Sigmoid colon (tissue), 7 donors: ENCODE data around the gene SDHAF3. TPM values are rescaled to one million over a fixed set of nuclear protein-coding genes. Genes with fewer than 3 reads are reported as not detected.
"Not testable (repeated sequence)": the region's sequence is repeated elsewhere in the genome, so short reads cannot be mapped to it uniquely, and the experiment has no call there.

Experiments
- DNase-seq: peaks from one replicate; pipeline ENCODE4 v3.0.0-alpha.2; 2019
- H3K27ac ChIP-seq, 4 donors: fragments of 200-600 bp; sonication (generic); one replicate each; pipeline ENCODE4 v1.5.1; 2016 to 2019; ENCODE audit warnings: mild to moderate bottlenecking in 1 of 4
- H3K27me3 ChIP-seq, 3 donors: fragments of 200-600 bp; sonication (generic); one replicate each; pipeline ENCODE4 v1.5.1; 2019; ENCODE audit warnings: mild to moderate bottlenecking in 1 of 3
- H3K36me3 ChIP-seq, 4 donors: fragments of 200-600 bp; sonication (generic); one replicate each; pipeline ENCODE4 v1.5.1; 2016 to 2019
- H3K4me1 ChIP-seq, 4 donors: fragments of 200-600 bp; sonication (generic); one replicate each; pipeline ENCODE4 v1.5.1; 2017 to 2019
- H3K4me3 ChIP-seq, 4 donors: fragments of 200-600 bp; sonication (generic); one replicate each; pipeline ENCODE4 v1.5.1; 2017 to 2019; ENCODE audit warnings: mild to moderate bottlenecking in 2 of 4, moderate library complexity in 1 of 4
- H3K9me3 ChIP-seq, 4 donors: fragments of 200-600 bp in 3 of 4; sonication (generic) in 3 of 4; one replicate each; pipeline versions ENCODE4 v1.5.1 to v1.6.1; 2013 to 2019
- CTCF ChIP-seq, 4 experiments: fragments of 450-650 bp in 3 of 4; fragments of 200-600 bp in 1 of 4; IDR thresholded peaks; one replicate each; pipeline ENCODE4 v1.5.1; 2016 to 2019; ENCODE audit warnings: antibody characterized with exemption in 4 of 4, mild to moderate bottlenecking in 3 of 4, moderate library complexity in 2 of 4
- EP300 ChIP-seq, 4 donors: sonication (generic); formaldehyde crosslinking; IDR thresholded peaks; one replicate each; pipeline ENCODE4 v1.6.1; 2017; ENCODE audit warnings: antibody characterized with exemption in 4 of 4
- POLR2A ChIP-seq, 2 donors: fragments of 450-650 bp; IDR thresholded peaks; one replicate each; pipeline ENCODE4 v1.6.1; 2016; ENCODE audit warnings: antibody characterized with exemption in 2 of 2, mild to moderate bottlenecking in 2 of 2, moderate library complexity in 2 of 2
- POLR2AphosphoS5 ChIP-seq, 4 donors: sonication (generic); formaldehyde crosslinking; IDR thresholded peaks; one replicate each; pipeline ENCODE4 v1.6.1; 2017; ENCODE audit warnings: antibody characterized with exemption in 4 of 4
- WGBS, 2 donors: extraction: QIAGEN DNeasy Blood & Tissue Kit; methylation state at CpG; one replicate each; pipeline ENCODE4 v1.1.7; 2013; 5-methylcytosine and 5-hydroxymethylcytosine counted together
- intact Hi-C: fragments of 100-400 bp; cut with DNase I; formaldehyde crosslinking; loops from one replicate; pipeline ENCODE4 v1.15.1; 2023
- polyA plus RNA-seq, 3 donors: library from polyadenylated mRNA; stranded (reverse); fragments of 200-250 nt; gene quantifications; one replicate each; pipeline ENCODE4 v1.2.3, GENCODE V29; 2013
- total RNA-seq, 4 donors: library from RNA; depleted of rRNA; stranded (reverse); fragments of >200 nt; gene quantifications; one replicate each; pipeline ENCODE4 v1.1.0, GENCODE V29; 2016
- donor health status: healthy with polysubstance abuse.
- donor health status: Bipolar disorder and iron deficiency.
- donor health status: healthy.

Gene SDHAF3
- total and polyA plus RNA-seq, 7 donors = 3.3 to 28.4 (median 13.2) TPM

GRCh38 chr7:97187067-97187466, 69.6 kb downstream of the SDHAF3 start:
- Histone ChIP-seq H3K36me3 (peaks cover 0 to 11% (median 0%) of the 10 kb centered on the region in 4 donors), H3K27me3 (no peaks in the 10 kb centered on the region), H3K27ac (no peak overlapping the region), H3K4me1 (no peaks in the 10 kb centered on the region), H3K9me3 (no peaks in the 10 kb centered on the region), H3K4me3 (no peak overlapping the region)
- 89 to 90% methylated on average over 1 of the region's 1 CpG for WGBS, 2 donors
- TF ChIP-seq POLR2A (IDR thresholded peaks at IDR 0.05) = no peak
- TF ChIP-seq EP300 (IDR thresholded peaks at IDR 0.05) = no peak
- no peak for TF ChIP-seq POLR2AphosphoS5 (IDR thresholded peaks at IDR 0.05)
- TF ChIP-seq CTCF (IDR thresholded peaks at IDR 0.05) = no peak
- intact Hi-C loops = no loop called here
- no peak for DNase-seq

GRCh38 chr7:97196174-97196573, 78.7 kb downstream of the SDHAF3 start:
- H3K4me3 ChIP-seq, H3K27ac ChIP-seq, H3K36me3 ChIP-seq, H3K27me3 ChIP-seq, H3K9me3 ChIP-seq, H3K4me1 ChIP-seq, intact Hi-C loops, DNase-seq: not testable (repeated sequence)
- 46 to 92% methylated on average over 2 of the region's 2 CpGs for WGBS, 2 donors

- intact Hi-C loops = no loop called here
- Histone ChIP-seq H3K4me3 (no peak overlapping the region), H3K9me3 (no peaks in the 10 kb centered on the region), H3K27me3 (no peaks in the 10 kb centered on the region), H3K36me3 (no peaks in the 10 kb centered on the region), H3K27ac (no peak overlapping the region), H3K4me1 (no peaks in the 10 kb centered on the region)
- no peak for DNase-seq
- 82 to 86% methylated on average over 3 of the region's 3 CpGs for WGBS, 2 donors
- no peak for TF ChIP-seq POLR2AphosphoS5 (IDR thresholded peaks at IDR 0.05)
- TF ChIP-seq EP300 (IDR thresholded peaks at IDR 0.05) = no peak
- no peak for TF ChIP-seq CTCF (IDR thresholded peaks at IDR 0.05)
- no peak for TF ChIP-seq POLR2A (IDR thresholded peaks at IDR 0.05)
Observed at GRCh38 chr7:97198596-97198995, 81.1 kb downstream of the SDHAF3 start.

- Histone ChIP-seq H3K9me3 (no peaks in the 10 kb centered on the region), H3K27me3 (no peaks in the 10 kb centered on the region), H3K36me3 (no peaks in the 10 kb centered on the region), H3K27ac (no peak overlapping the region), H3K4me1 (no peaks in the 10 kb centered on the region), H3K4me3 (no peak overlapping the region)
- no peak for DNase-seq
- TF ChIP-seq POLR2AphosphoS5 (IDR thresholded peaks at IDR 0.05) (no peak), EP300 (IDR thresholded peaks at IDR 0.05) (no peak), CTCF (IDR thresholded peaks at IDR 0.05) (no peak)
- intact Hi-C loops = no loop called here
- 95 to 97% methylated on average over 2 of the region's 2 CpGs for WGBS, 2 donors
Observed at GRCh38 chr7:97200018-97200417, 82.5 kb downstream of the SDHAF3 start.

GRCh38 chr7:97203957-97204356, 86.5 kb downstream of the SDHAF3 start:
- no peak for DNase-seq
- Histone ChIP-seq H3K4me1 (no peaks in the 10 kb centered on the region), H3K27me3 (no peaks in the 10 kb centered on the region), H3K27ac (no peak overlapping the region), H3K36me3 (no peaks in the 10 kb centered on the region), H3K4me3 (no peak overlapping the region), H3K9me3 (no peaks in the 10 kb centered on the region)
- 47 to 57% methylated on average over 2 of the region's 2 CpGs for WGBS, 2 donors
- intact Hi-C loops = no loop called here
- no peak for TF ChIP-seq POLR2A (IDR thresholded peaks at IDR 0.05)
- TF ChIP-seq EP300 (IDR thresholded peaks at IDR 0.05) = no peak
- no peak for TF ChIP-seq CTCF (IDR thresholded peaks at IDR 0.05)
- TF ChIP-seq POLR2AphosphoS5 (IDR thresholded peaks at IDR 0.05) = no peak
